H9 (cell line): ENCODE data around the gene PCDHA6. TPM values are rescaled to one million over a fixed set of nuclear protein-coding genes. Genes with fewer than 3 reads are reported as not detected.

ENCODE experiments used
- DNase-seq: peaks from one replicate; pipeline ENCODE4 v3.0.0-alpha.2; 2017
- H2AFZ ChIP-seq: one replicate; pipeline ENCODE4 v1.6.1; 2013; ENCODE audit warnings: mild to moderate bottlenecking, low read length, control low read depth, moderate library complexity
- H2AK5ac ChIP-seq: 2 replicates; pipeline ENCODE4 v1.6.1; 2013; ENCODE audit warnings: low read length, control low read depth, mixed read lengths; ENCODE audit not compliant: insufficient read length
- H2BK120ac ChIP-seq: one replicate; pipeline ENCODE4 v1.6.1; 2013; ENCODE audit warnings: low read depth, mild to moderate bottlenecking, low read length, control low read depth, inconsistent platforms; ENCODE audit not compliant: poor library complexity, severe bottlenecking
- H2BK12ac ChIP-seq: 2 replicates; pipeline ENCODE4 v1.6.1; 2013; ENCODE audit warnings: low read length, control low read depth, mixed read lengths, low read depth; ENCODE audit not compliant: insufficient read length
- H2BK15ac ChIP-seq: 2 replicates; pipeline ENCODE4 v1.6.1; 2013; ENCODE audit warnings: low read depth, low read length, control low read depth
- H2BK20ac ChIP-seq: one replicate; pipeline ENCODE4 v1.6.1; 2013; ENCODE audit warnings: low read depth, mild to moderate bottlenecking, low read length, control low read depth, inconsistent platforms; ENCODE audit not compliant: poor library complexity, severe bottlenecking
- H2BK5ac ChIP-seq: 2 replicates; pipeline ENCODE4 v1.6.1; 2013; ENCODE audit warnings: low read length, control low read depth, mixed read lengths; ENCODE audit not compliant: insufficient read length
- H3K14ac ChIP-seq: 2 replicates; pipeline ENCODE4 v1.6.1; 2013; ENCODE audit warnings: low read length, control low read depth; ENCODE audit not compliant: insufficient read depth
- H3K18ac ChIP-seq: 2 replicates; pipeline ENCODE4 v1.6.1; 2013; ENCODE audit warnings: low read depth, mild to moderate bottlenecking, mixed read lengths, low read length, control low read depth; ENCODE audit not compliant: insufficient read length
- H3K23ac ChIP-seq: 2 replicates; pipeline ENCODE4 v1.6.1; 2013; ENCODE audit warnings: low read length, control low read depth, mixed read lengths, low read depth; ENCODE audit not compliant: insufficient read length
- H3K23me2 ChIP-seq: 2 replicates; pipeline ENCODE4 v1.6.1; 2013; ENCODE audit warnings: low read depth, mild to moderate bottlenecking, mixed read lengths, low read length, control low read depth; ENCODE audit not compliant: insufficient read length, poor library complexity, severe bottlenecking
- H3K27ac ChIP-seq: 2 replicates; pipeline ENCODE4 v1.5.1; 2013; ENCODE audit warnings: low read length, control low read depth, mixed read lengths, low read depth; ENCODE audit not compliant: insufficient read length
- H3K27me3 ChIP-seq: 2 replicates; pipeline ENCODE4 v1.6.1; 2013; ENCODE audit warnings: low read length, control low read depth, inconsistent platforms; ENCODE audit not compliant: insufficient read depth
- H3K4ac ChIP-seq: 2 replicates; pipeline ENCODE4 v1.6.1; 2013; ENCODE audit warnings: low read depth, mild to moderate bottlenecking, control low read depth, inconsistent platforms, low read length, moderate library complexity
- H3K4me1 ChIP-seq: 2 replicates; pipeline ENCODE4 v1.6.1; 2013; ENCODE audit warnings: low read length, control low read depth, inconsistent platforms; ENCODE audit not compliant: insufficient read depth
- H3K4me2 ChIP-seq: 2 replicates; pipeline ENCODE4 v1.6.1; 2013; ENCODE audit warnings: low read length, control low read depth, mixed read lengths; ENCODE audit not compliant: insufficient read length, insufficient read depth
- H3K56ac ChIP-seq: 2 replicates; pipeline ENCODE4 v1.6.1; 2013; ENCODE audit warnings: low read depth, mild to moderate bottlenecking, mixed read lengths, low read length, control low read depth; ENCODE audit not compliant: insufficient read length
- H3K79me1 ChIP-seq: 2 replicates; pipeline ENCODE4 v1.6.1; 2013; ENCODE audit warnings: low read depth, mild to moderate bottlenecking, moderate library complexity, low read length, control low read depth, inconsistent platforms; ENCODE audit not compliant: insufficient read depth, poor library complexity, severe bottlenecking
- H3K79me2 ChIP-seq: 2 replicates; pipeline ENCODE4 v1.6.1; 2013; ENCODE audit warnings: low read length, control low read depth, inconsistent platforms; ENCODE audit not compliant: insufficient read depth
- H3K9ac ChIP-seq: 2 replicates; pipeline ENCODE4 v1.6.1; 2013; ENCODE audit warnings: low read length, control low read depth, mixed read lengths; ENCODE audit not compliant: insufficient read length; ENCODE audit errors: extremely low read depth
- H3K9me3 ChIP-seq: one replicate; pipeline ENCODE4 v1.6.1; 2013; ENCODE audit warnings: low read depth, low read length, inconsistent platforms; ENCODE audit not compliant: control insufficient read depth
- H3T11ph ChIP-seq: one replicate; pipeline ENCODE4 v1.6.1; 2013; ENCODE audit warnings: mild to moderate bottlenecking, low read length, control low read depth, inconsistent platforms
- H4K20me1 ChIP-seq: one replicate; pipeline ENCODE4 v1.6.1; 2013; ENCODE audit not compliant: control insufficient read depth, insufficient read length, insufficient read depth
- H4K5ac ChIP-seq: 2 replicates; pipeline ENCODE4 v1.6.1; 2013; ENCODE audit warnings: low read depth, mild to moderate bottlenecking, mixed read lengths, low read length, control low read depth; ENCODE audit not compliant: insufficient read length
- H4K8ac ChIP-seq: replicated peaks from 2 replicates; pipeline ENCODE4 v1.6.1; 2013; ENCODE audit warnings: low read length, control low read depth, mixed read lengths, low read depth; ENCODE audit not compliant: insufficient read length
- H4K91ac ChIP-seq: 2 replicates; pipeline ENCODE4 v1.6.1; 2013; ENCODE audit warnings: low read depth, mild to moderate bottlenecking, moderate library complexity, mixed read lengths, low read length, control low read depth; ENCODE audit not compliant: insufficient read length
- H3K27ac Mint-ChIP-seq, 3 experiments: 2 replicates in 2 of 3; 3 replicates in 1 of 3; pipeline ENCODE4 v1.8.0; 2020 to 2021; ENCODE audit warnings: mixed read lengths in 3 of 3, mild to moderate bottlenecking in 1 of 3, moderate library complexity in 1 of 3
- H3K27me3 Mint-ChIP-seq: 2 replicates; pipeline ENCODE4 v1.8.0; 2021; ENCODE audit warnings: low read depth, mild to moderate bottlenecking, moderate library complexity, mixed read lengths
- H3K36me3 Mint-ChIP-seq, 3 experiments: 2 replicates in 2 of 3; 3 replicates in 1 of 3; pipeline ENCODE4 v1.8.0; 2020 to 2021; ENCODE audit warnings: low read depth in 3 of 3, mixed read lengths in 3 of 3; ENCODE audit not compliant: insufficient read depth in 1 of 3
- H3K4me1 Mint-ChIP-seq, 2 experiments: 2 replicates each; pipeline ENCODE4 v1.8.0; 2020; ENCODE audit warnings: mixed read lengths in 2 of 2
- H3K4me3 Mint-ChIP-seq, 2 experiments: 2 replicates in 1 of 2; 3 replicates in 1 of 2; pipeline ENCODE4 v1.8.0; 2020 to 2021; ENCODE audit warnings: mild to moderate bottlenecking in 2 of 2, mixed read lengths in 2 of 2, moderate library complexity in 1 of 2
- H3K9me3 Mint-ChIP-seq, 2 experiments: 2 replicates in 1 of 2; 3 replicates in 1 of 2; pipeline ENCODE4 v1.8.0; 2020; ENCODE audit warnings: mild to moderate bottlenecking in 2 of 2, mixed read lengths in 2 of 2, moderate library complexity in 1 of 2
- WGBS: extraction: QIAGEN DNeasy Blood & Tissue Kit; methylation state at CpG from one replicate; pipeline ENCODE4 v1.1.7; 2013; ENCODE audit warnings: missing lambda C conversion rate, low lambda C conversion rate, mixed read lengths; ENCODE audit not compliant: insufficient read length; ENCODE audit errors: extremely low coverage; 5-methylcytosine and 5-hydroxymethylcytosine counted together
- total RNA-seq: library from RNA; stranded (reverse); gene quantifications from 2 replicates; pipeline ENCODE4 v1.2.1, GENCODE V29; 2021
- TF ChIP-seq, protein P1 (sequence below): fragments of 200-600 bp; sonication (generic); conservative IDR thresholded peaks from 3 replicates; pipeline ENCODE4 v1.8.0; 2021; ENCODE audit warnings: antibody characterized with exemption, mild to moderate bottlenecking

The PCDHA6 gene
- total RNA-seq, 1 experiment from 2014 or later: 4.5 TPM

GRCh38 chr5:140791089-140791488 is 36.7 kb upstream of the PCDHA6 start:
- Histone ChIP-seq H4K91ac (no peak overlapping the region), H3K14ac (no peak overlapping the region), H4K5ac (no peak overlapping the region), H2AK5ac (no peak overlapping the region), H2BK5ac (no peak overlapping the region), H3K4me2 (no peak overlapping the region), H2BK12ac (no peak overlapping the region), H3K27me3 (no peaks in the 10 kb centered on the region), H3K23ac (no peak overlapping the region), H2AFZ (no peak overlapping the region), H4K8ac (no peak overlapping the region), H3K79me1 (no peaks in the 10 kb centered on the region), H3T11ph (no peak overlapping the region), H3K4ac (no peak overlapping the region), H2BK15ac (no peak overlapping the region), H2BK20ac (no peak overlapping the region), H3K23me2 (peaks cover 2% of the 10 kb centered on the region), H2BK120ac (no peak overlapping the region), H3K56ac (no peak overlapping the region), H3K79me2 (no peaks in the 10 kb centered on the region), H3K4me1 (no peaks in the 10 kb centered on the region), H3K27ac (no peak overlapping the region), H4K20me1 (no peaks in the 10 kb centered on the region), H3K9me3 (no peaks in the 10 kb centered on the region), H3K9ac (no peak overlapping the region), H3K18ac (no peak overlapping the region)
- Mint-ChIP-seq H3K4me3 (no peak overlapping the region), H3K4me1 (0 out of 4 replicates have a peak, but pooled peaks cover 0 to under 1% of the 10 kb centered on the region in 2 experiments), H3K27me3 (no peaks in the 10 kb centered on the region), H3K9me3 (peaks cover 68 to 83% of the 10 kb centered on the region in 2 experiments), H3K36me3 (peaks cover 9 to 32% (median 13%) of the 10 kb centered on the region in 3 experiments), H3K27ac (no peak overlapping the region)
- DNase-seq: no peak
- no CpG with 5 or more reads among the region's 2 CpGs for WGBS
- TF ChIP-seq, protein P1, sequence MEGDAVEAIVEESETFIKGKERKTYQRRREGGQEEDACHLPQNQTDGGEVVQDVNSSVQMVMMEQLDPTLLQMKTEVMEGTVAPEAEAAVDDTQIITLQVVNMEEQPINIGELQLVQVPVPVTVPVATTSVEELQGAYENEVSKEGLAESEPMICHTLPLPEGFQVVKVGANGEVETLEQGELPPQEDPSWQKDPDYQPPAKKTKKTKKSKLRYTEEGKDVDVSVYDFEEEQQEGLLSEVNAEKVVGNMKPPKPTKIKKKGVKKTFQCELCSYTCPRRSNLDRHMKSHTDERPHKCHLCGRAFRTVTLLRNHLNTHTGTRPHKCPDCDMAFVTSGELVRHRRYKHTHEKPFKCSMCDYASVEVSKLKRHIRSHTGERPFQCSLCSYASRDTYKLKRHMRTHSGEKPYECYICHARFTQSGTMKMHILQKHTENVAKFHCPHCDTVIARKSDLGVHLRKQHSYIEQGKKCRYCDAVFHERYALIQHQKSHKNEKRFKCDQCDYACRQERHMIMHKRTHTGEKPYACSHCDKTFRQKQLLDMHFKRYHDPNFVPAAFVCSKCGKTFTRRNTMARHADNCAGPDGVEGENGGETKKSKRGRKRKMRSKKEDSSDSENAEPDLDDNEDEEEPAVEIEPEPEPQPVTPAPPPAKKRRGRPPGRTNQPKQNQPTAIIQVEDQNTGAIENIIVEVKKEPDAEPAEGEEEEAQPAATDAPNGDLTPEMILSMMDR: no peak
